GM21367 (cell line): ENCODE results near the gene SLCO1A2.

Experiments
- ATAC-seq: cut with Tn5 transposase; IDR thresholded peaks from one replicate; pipeline ENCODE4 v1.9.1; 2021; ENCODE audit not compliant: unreplicated experiment

Gene SLCO1A2

DNA sequence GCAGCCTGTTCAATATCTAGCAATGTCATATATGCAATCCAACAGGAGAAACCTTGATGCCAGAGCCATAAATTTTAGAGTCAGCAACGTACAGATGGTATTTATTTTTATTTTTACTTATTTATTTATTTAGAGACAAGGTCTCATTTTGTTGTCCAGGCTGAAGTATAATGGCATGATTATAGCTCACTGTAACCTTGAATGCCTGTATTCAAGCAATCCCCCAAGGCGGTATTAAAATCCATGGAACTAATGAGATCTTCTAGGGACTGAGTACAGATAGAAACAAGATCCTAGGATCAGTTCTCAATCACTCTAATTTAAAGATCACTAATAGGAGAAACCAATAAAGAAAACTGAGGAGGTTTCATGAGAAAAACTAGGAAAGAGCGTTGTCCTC lies 114.5 kb downstream of the SLCO1A2 start:
- no peak for ATAC-seq

DNA sequence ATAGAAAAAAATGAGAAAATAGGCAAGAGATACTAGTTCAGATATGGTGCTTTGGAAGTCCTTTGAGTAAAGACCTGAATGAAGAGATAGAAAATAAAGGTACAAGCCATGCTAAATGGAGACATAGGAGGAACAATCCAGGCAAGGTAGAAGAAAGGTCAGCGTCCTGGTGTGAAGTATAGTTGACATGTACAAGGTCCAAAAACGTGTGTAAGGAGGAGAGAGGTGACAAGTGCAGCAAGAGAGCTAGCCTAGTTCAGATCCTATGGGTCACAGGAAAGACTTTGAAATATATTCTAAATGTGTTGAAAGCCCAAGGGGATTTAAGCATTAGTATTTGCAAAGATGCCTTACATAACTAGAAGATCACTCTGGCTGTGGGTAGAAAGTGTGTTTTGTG lies 115.5 kb downstream of the SLCO1A2 start:
- no peak for ATAC-seq
